Mesenteric fat pad (tissue), 1 donor: ENCODE measurements around the gene HSD17B8. TPM values are rescaled to one million over a fixed set of nuclear protein-coding genes. Genes with fewer than 3 reads are reported as not detected.
A peak's percentile ranks its signal among the peaks of the same experiment; 100 is the strongest.

Experiments
- DNase-seq: peaks from one replicate; pipeline ENCODE4 v3.0.0-alpha.2; 2020; ENCODE audit warnings: low spot score
- total RNA-seq: library from RNA; stranded (reverse); fragmentation: NEBNext Ultra II Directional; extraction: Animal tissue kit (Norgen Biotek cat#: 25700); gene quantifications from one replicate; pipeline ENCODE4 v1.2.1, GENCODE V29; 2021
- donor health status: DM: yes; HTN: yes; CAD: no.

HSD17B8 gene
- total RNA-seq, 1 donor from 2014 or later, result 5.3 TPM

- no peak for DNase-seq
Observed at GRCh38 chr6:33191383-33192104, 12.9 kb upstream of the HSD17B8 start.

- no peak for DNase-seq
Observed at GRCh38 chr6:33192105-33192646, 12.3 kb upstream of the HSD17B8 start, which contains the start of gene COL11A2. COL11A2 (minus strand) TSS chr6:33192467; CDS start chr6:33192240, 227 bp downstream.

GRCh38 chr6:33192671-33193602 lies 11.5 kb upstream of the HSD17B8 start:
- no peak for DNase-seq

GRCh38 chr6:33193619-33194018 lies 10.8 kb upstream of the HSD17B8 start:
- no peak for DNase-seq

- no peak for DNase-seq
Observed at GRCh38 chr6:33194431-33194979, 9.9 kb upstream of the HSD17B8 start.

- DNase-seq, result no peak
Observed at GRCh38 chr6:33195304-33196165, 8.9 kb upstream of the HSD17B8 start.

GRCh38 chr6:33197431-33198048 lies 6.9 kb upstream of the HSD17B8 start:
- no peak for DNase-seq

- DNase-seq, result no peak
Observed at GRCh38 chr6:33198159-33198852, 6.1 kb upstream of the HSD17B8 start.

- DNase-seq, result no peak
Observed at GRCh38 chr6:33198853-33199436, 5.5 kb upstream of the HSD17B8 start.

GRCh38 chr6:33199687-33200218 lies 4.7 kb upstream of the HSD17B8 start:
- no peak for DNase-seq

GRCh38 chr6:33200219-33201146 lies 4.0 kb upstream of the HSD17B8 start, which contains the start of the genes RXRB and SLC39A7:
RXRB (minus strand) TSS chr6:33200665; CDS start chr6:33200476, 189 bp downstream.
SLC39A7 (plus strand) TSS chr6:33200867; CDS start chr6:33201246, 379 bp downstream.
- peak; percentile 99 for DNase-seq

- DNase-seq, result no peak
Observed at GRCh38 chr6:33201147-33201545, 3.3 kb upstream of the HSD17B8 start.

GRCh38 chr6:33201935-33202334 lies 2.5 kb upstream of the HSD17B8 start:
- no peak for DNase-seq

- peak; percentile 35 for DNase-seq
Observed at GRCh38 chr6:33202799-33203198, 1.7 kb upstream of the HSD17B8 start.

GRCh38 chr6:33203443-33204164 lies 851 bp upstream of the HSD17B8 start:
- peak; percentile 51 for DNase-seq

- no peak for DNase-seq
Observed at GRCh38 chr6:33204165-33204414, 365 bp upstream of the HSD17B8 start.
